ENCODE data around the gene ATP2B2.

DNA sequence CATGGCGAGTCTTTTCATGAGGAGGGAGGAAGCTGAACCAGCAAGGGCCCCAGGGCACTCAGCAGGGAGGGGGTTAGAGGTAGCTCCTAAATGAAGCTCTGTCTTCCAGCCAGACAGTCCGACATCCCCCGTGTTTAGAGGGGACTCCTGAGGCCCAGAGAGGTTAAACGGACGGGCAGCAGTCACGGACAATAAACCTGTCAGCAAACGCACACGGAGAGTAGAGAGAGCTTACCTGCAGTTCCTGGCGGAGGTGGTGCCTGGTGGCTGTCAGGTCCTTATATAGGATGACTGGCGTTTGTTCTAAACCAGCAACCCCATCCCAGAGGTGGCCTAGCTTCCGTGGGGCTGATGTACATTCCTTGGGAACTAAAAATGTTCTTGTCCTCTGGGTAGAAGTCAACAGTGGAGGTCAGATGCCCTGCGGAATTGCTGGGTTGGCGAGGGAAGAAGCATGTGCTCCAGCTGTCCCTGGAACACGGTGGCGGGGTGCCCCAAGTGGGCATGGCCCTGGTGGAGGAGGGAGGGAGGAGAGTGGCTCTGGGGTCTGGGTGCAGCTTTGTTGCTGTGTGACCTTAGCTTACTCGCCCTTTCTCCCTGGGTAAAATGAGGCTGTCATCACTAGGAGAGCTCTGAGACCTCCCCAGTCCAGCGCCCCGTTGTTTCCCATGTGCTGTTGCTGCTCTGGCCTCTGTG, 214.8 kb downstream of the ATP2B2 start:
- TF ChIP-seq, protein P1, sequence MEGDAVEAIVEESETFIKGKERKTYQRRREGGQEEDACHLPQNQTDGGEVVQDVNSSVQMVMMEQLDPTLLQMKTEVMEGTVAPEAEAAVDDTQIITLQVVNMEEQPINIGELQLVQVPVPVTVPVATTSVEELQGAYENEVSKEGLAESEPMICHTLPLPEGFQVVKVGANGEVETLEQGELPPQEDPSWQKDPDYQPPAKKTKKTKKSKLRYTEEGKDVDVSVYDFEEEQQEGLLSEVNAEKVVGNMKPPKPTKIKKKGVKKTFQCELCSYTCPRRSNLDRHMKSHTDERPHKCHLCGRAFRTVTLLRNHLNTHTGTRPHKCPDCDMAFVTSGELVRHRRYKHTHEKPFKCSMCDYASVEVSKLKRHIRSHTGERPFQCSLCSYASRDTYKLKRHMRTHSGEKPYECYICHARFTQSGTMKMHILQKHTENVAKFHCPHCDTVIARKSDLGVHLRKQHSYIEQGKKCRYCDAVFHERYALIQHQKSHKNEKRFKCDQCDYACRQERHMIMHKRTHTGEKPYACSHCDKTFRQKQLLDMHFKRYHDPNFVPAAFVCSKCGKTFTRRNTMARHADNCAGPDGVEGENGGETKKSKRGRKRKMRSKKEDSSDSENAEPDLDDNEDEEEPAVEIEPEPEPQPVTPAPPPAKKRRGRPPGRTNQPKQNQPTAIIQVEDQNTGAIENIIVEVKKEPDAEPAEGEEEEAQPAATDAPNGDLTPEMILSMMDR (IDR thresholded peaks at IDR 0.05; ENCODE audit: low read depth, low read length): no peak
- no peak for TF ChIP-seq POLR2A (IDR thresholded peaks at IDR 0.05; ENCODE audit: extremely low read depth, insufficient read length)
